Measurements from ENCODE around the gene PTCD2. TPM values are rescaled to one million over a fixed set of nuclear protein-coding genes. Genes with fewer than 3 reads are reported as not detected.

PTCD2 gene
- total RNA-seq, 4 donors from 2014 or later: 8.5 to 13.2 (median 9.4) TPM

GRCh38 chr5:72410688-72411295, 90.6 kb downstream of the PTCD2 start:
- no peaks in the 10 kb centered on the region for H3K9me3 ChIP-seq
- H3K36me3 ChIP-seq: no peaks in the 10 kb centered on the region
- H3K4me3 ChIP-seq: no peak overlapping the region
- peaks cover 3% of the 10 kb centered on the region for H3K4me1 ChIP-seq
- TF ChIP-seq EP300 (IDR thresholded peaks at IDR 0.05) (no peak), POLR2A (IDR thresholded peaks at IDR 0.05) (no peak), CTCF (IDR thresholded peaks at IDR 0.05) (no peak), POLR2AphosphoS5 (IDR thresholded peaks at IDR 0.05) (no peak)
- no peaks in the 10 kb centered on the region for H3K27me3 ChIP-seq
- WGBS: 87% methylated on average over 4 of the region's 4 CpGs
- no peak for DNase-seq (ENCODE audit: low spot score in 2 of 2)
- H3K27ac ChIP-seq: no peak overlapping the region

DNA sequence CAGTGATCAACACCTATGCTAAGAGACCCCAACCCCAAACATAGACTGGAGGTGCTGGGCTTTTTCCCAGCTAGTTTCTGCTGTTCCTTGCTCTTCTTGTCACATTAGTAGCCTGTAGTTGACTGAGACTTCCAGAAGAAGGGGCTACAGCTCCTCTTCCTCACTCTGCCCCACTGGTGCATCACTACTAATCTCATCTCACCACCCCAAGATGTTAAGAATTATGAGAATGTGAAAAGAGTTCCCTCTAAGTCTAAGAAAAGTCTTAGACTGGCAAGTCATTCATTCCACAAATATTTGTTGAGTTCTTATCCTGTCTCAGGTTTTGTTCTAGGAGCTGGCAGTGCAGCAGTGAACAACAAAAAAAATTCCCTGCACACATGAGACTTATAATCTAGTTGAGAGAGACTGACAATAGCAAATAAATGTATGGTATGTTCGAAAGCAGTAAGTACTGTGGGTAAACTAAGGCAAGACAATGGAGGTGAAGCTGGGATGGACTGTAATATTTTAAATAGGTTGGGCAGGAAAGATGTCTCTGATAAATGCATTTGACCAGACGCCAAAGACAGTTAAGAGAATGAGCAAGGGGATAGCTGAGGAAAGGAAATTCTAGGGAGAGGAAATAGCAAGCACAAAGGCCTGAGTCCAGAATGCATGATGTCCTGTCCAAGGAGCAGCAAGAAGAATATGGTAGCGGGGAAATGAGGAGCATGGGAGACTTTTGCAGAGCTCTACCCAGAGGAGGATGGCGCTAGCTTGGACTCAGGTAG, 92.3 kb downstream of the PTCD2 start:
- TF ChIP-seq CTCF (IDR thresholded peaks at IDR 0.05) (no peak), POLR2AphosphoS5 (IDR thresholded peaks at IDR 0.05) (no peak)
- Histone ChIP-seq H3K27me3 (no peaks in the 10 kb centered on the region), H3K4me1 (peaks cover 3% of the 10 kb centered on the region), H3K9me3 (no peaks in the 10 kb centered on the region), H3K4me3 (no peak overlapping the region), H3K36me3 (no peaks in the 10 kb centered on the region), H3K27ac (no peak overlapping the region)
- DNase-seq (ENCODE audit: low spot score in 2 of 2): no peak
- 68% methylated on average over 4 of the region's 4 CpGs for WGBS

DNA sequence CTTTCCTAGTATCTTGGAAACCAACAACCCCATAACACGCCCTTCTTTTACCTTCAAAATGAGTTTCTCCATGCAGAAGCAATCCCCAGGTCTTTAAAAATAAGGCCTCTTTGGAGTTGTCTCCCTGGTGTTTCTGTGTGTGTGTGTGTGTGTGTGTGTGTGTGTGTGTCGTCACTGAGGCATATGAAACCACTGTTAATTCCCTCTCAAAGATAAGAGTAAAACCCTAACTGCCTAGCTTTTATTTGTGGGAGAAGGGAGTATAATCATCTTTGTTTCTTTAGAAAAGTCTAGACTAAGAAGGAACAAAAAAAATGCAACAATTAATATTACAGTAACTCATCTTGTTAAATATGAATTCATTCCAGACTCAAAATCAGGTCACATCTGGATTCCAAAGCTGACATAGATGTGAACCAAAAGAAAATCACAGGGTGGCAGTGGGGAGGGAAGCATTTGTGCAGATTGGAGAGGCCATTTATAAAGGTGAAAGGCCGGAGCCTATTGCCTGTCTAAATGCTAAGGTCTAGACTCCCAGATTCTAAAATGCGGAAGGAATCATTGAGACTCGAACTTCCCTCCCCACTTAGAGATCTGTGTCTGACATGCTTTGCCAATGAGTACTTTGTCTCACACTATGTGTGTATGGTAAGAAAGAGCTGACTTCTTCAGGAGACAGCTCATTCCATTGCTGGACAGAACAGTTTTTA, 95.6 kb downstream of the PTCD2 start:
- Histone ChIP-seq H3K27ac (no peak overlapping the region), H3K9me3 (no peaks in the 10 kb centered on the region), H3K4me1 (peaks cover 3% of the 10 kb centered on the region), H3K27me3 (no peaks in the 10 kb centered on the region), H3K4me3 (no peak overlapping the region), H3K36me3 (no peaks in the 10 kb centered on the region)
- DNase-seq (ENCODE audit: low spot score in 2 of 2): no peak
- TF ChIP-seq EP300 (IDR thresholded peaks at IDR 0.05) (no peak), POLR2A (IDR thresholded peaks at IDR 0.05) (no peak), CTCF (IDR thresholded peaks at IDR 0.05) (no peak), POLR2AphosphoS5 (IDR thresholded peaks at IDR 0.05) (no peak)
- WGBS: 86% methylated on average over 5 of the region's 5 CpGs

DNA sequence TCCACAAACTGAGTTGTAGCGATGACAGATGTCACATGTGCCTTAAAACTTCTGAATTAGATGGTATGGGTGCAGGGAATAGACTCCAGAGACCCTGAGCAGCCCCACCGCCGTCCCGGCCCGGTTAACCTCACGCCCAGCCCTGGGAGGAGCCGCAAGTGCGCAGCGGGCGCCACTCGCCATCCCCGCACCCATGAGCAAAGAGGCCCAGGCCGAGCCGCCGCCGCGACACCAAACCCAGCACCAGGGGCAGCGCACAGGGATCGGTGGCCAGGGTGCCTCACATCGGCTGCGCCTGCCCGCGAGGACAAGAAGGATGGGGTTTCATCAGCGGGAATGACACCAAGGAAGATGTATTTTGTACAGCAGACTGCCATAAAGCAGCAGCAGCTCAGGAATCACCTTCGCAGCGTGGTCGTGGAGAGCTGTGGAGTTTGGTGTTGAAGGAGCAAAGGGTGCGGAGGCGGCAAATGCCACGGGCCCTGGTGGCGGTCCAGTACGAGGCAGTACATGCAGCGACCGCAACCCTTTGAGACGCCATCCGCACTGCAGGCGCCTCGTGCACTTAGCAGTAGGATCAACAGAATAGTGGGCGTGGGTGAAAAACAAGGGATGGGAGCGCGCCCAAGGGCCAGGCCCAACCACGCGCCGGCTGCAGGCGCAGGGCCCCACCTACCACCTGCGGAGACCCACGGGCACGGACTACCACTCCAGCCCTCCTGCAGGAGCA, 97.3 kb downstream of the PTCD2 start:
- Histone ChIP-seq H3K36me3 (no peaks in the 10 kb centered on the region), H3K27ac (no peak overlapping the region), H3K4me1 (peaks cover 3% of the 10 kb centered on the region), H3K27me3 (no peaks in the 10 kb centered on the region), H3K9me3 (no peaks in the 10 kb centered on the region), H3K4me3 (no peak overlapping the region)
- no peak for DNase-seq (ENCODE audit: low spot score in 2 of 2)
- TF ChIP-seq CTCF (IDR thresholded peaks at IDR 0.05) (no peak), POLR2AphosphoS5 (IDR thresholded peaks at IDR 0.05) (no peak), EP300 (IDR thresholded peaks at IDR 0.05) (no peak), POLR2A (IDR thresholded peaks at IDR 0.05) (no peak)
- WGBS: 93% methylated on average over 30 of the region's 48 CpGs

Other genes with a start within 250 kb of the PTCD2 start
- 100 to 1,000 TPM in 1 of 4 donors, 10 to 100 TPM in 3; 38.1 to 172 (median 67.5) TPM for gene MAP1B, start 212.9 kb upstream of the PTCD2 start, total RNA-seq
- 10 to 100 TPM; 48.7 to 63.7 (median 51.9) TPM for gene MRPS27, start 133 bp upstream of the PTCD2 start, total RNA-seq
- gene ZNF366, start 187.0 kb downstream of the PTCD2 start, total RNA-seq: 1 to 10 TPM in 2 of 4 donors, under 1 TPM in 2; 0.38 to 3.8 (median 2.1) TPM